ENCODE results near the gene FAM167B. TPM values are rescaled to one million over a fixed set of nuclear protein-coding genes. Genes with fewer than 3 reads are reported as not detected.

Gene FAM167B
- total and polyA plus RNA-seq, 4 donors: 2.6 to 30.5 (median 5.7) TPM

- WGBS, 2 donors: 10 to 18% methylated on average over 13 of the region's 13 CpGs
- Histone ChIP-seq H3K36me3 (ENCODE audit: control insufficient read depth in 4 of 4, insufficient read depth in 4 of 4, low read length in 4 of 4) (peaks cover 4 to 36% (median 23%) of the 10 kb centered on the region in 4 donors), H3K4me3 (peak overlapping the region; percentile 83), H3K27me3 (ENCODE audit: control insufficient read depth in 3 of 3, insufficient read depth in 3 of 3, low read length in 2 of 3) (no peaks in the 10 kb centered on the region), H3K27ac (ENCODE audit: low read depth in 1 of 2, low read length in 1 of 2) (peak overlapping the region; percentile 93 to 94), H3K9ac (ENCODE audit: insufficient read depth in 1 of 2, low read length in 2 of 2) (peak overlapping the region; percentile 46 to 64), H3K9me3 (ENCODE audit: control insufficient read depth in 4 of 4, insufficient read depth in 3 of 4, low read length in 3 of 4) (no peaks in the 10 kb centered on the region), H3K4me1 (ENCODE audit: control insufficient read depth in 5 of 5, insufficient read depth in 5 of 5, low read length in 5 of 5) (peaks cover 6 to 20% (median 12%) of the 10 kb centered on the region in 5 donors)
- DNase-seq: no peak
- TF ChIP-seq, protein P1, sequence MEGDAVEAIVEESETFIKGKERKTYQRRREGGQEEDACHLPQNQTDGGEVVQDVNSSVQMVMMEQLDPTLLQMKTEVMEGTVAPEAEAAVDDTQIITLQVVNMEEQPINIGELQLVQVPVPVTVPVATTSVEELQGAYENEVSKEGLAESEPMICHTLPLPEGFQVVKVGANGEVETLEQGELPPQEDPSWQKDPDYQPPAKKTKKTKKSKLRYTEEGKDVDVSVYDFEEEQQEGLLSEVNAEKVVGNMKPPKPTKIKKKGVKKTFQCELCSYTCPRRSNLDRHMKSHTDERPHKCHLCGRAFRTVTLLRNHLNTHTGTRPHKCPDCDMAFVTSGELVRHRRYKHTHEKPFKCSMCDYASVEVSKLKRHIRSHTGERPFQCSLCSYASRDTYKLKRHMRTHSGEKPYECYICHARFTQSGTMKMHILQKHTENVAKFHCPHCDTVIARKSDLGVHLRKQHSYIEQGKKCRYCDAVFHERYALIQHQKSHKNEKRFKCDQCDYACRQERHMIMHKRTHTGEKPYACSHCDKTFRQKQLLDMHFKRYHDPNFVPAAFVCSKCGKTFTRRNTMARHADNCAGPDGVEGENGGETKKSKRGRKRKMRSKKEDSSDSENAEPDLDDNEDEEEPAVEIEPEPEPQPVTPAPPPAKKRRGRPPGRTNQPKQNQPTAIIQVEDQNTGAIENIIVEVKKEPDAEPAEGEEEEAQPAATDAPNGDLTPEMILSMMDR (IDR thresholded peaks at IDR 0.05; ENCODE audit: control extremely low read depth, extremely low read depth): no peak
- ATAC-seq (ENCODE audit: insufficient read depth, low FRiP score): no peak
Observed at GRCh38 chr1:32221581-32221979, 25.4 kb upstream of the FAM167B start.

DNA sequence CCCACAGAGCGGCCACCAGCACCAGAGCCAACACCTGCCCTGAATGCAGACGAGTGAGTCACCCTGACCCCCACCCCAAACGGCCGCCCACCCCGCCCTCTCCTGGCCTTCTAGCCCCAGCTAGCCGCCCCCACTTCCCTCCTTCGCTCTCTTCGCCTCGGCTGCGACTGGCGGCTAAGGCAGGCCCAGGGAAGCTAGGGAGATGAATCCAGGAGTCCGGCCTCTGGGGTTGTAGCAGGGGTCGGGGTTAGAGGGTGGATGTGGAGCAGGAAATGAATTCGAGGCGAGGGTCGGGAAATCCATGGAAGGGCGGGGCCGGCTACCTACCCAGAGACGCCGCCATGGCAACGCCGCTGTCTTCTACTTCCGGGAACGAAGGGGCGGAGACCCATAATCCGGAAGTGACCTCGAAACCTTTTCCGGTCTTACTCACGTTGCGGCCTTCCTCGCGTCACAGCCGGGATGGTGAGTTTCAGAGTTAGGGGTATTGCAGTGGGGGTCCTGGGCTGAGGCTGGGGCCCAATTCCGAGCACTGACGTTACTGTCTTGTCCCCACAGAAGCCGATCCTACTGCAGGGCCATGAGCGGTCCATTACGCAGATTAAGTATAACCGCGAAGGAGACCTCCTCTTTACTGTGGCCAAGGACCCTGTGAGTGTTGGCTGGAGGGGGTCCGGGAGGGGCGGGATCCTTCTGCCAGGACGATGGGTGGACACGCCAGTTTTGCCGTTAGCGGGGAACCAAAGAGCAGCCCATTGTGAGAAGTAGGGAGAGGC is 24.9 kb upstream of the FAM167B start, which contains the start of the genes EIF3I and TMEM234:
TSS of gene EIF3I (plus strand) at position 428 of the 776 bp plus-strand sequence. CDS start at position 463, 35 bp downstream.
TSS of gene TMEM234 (minus strand) at position 374 of the 776 bp plus-strand sequence. CDS start at position 343, 31 bp downstream.
- 0% methylated on average over 46 of the region's 46 CpGs for WGBS, 2 donors
- Histone ChIP-seq H3K36me3 (ENCODE audit: control insufficient read depth in 4 of 4, insufficient read depth in 4 of 4, low read length in 4 of 4) (peaks cover 4 to 32% (median 20%) of the 10 kb centered on the region in 4 donors), H3K4me1 (ENCODE audit: control insufficient read depth in 5 of 5, insufficient read depth in 5 of 5, low read length in 5 of 5) (peaks cover 6 to 20% (median 12%) of the 10 kb centered on the region in 5 donors), H3K27ac (ENCODE audit: low read depth in 1 of 2, low read length in 1 of 2) (peak within 1 kb of the TSS; percentile 93 to 94), H3K9me3 (ENCODE audit: control insufficient read depth in 4 of 4, insufficient read depth in 3 of 4, low read length in 3 of 4) (no peaks in the 10 kb centered on the region), H3K4me3 (peak within 1 kb of the TSS; percentile 83), H3K27me3 (ENCODE audit: control insufficient read depth in 3 of 3, insufficient read depth in 3 of 3, low read length in 2 of 3) (no peaks in the 10 kb centered on the region), H3K9ac (ENCODE audit: insufficient read depth in 1 of 2, low read length in 2 of 2) (peak within 1 kb of the TSS; percentile 95 to 97)
- DNase-seq (peak; percentile 94 to 96 (median 96)), ATAC-seq (ENCODE audit: insufficient read depth, low FRiP score) (peak; percentile 92)
- TF ChIP-seq, protein P1 (IDR thresholded peaks at IDR 0.05; ENCODE audit: control extremely low read depth, extremely low read depth): no peak

DNA sequence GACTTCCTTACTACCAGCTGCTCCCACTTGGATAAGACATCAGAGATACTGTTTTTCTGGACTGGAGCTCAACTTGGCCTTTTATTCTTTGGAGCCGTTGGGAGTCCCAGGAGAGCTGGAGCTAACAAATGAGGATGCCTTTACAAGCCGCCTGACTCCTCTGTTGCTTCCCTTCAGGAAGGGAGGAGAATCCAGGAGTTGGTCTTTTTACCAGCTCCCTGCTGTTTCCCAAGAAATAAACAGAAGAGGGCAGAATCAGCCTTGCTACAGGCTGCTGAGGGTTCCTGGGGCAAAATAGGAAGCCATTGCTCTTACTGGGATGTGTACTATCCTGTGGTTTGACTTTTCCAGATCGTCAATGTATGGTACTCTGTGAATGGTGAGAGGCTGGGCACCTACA is 23.3 kb upstream of the FAM167B start:
- no peak overlapping the region for H3K4me3 ChIP-seq
- peaks cover 6 to 20% (median 12%) of the 10 kb centered on the region in 5 donors for H3K4me1 ChIP-seq (ENCODE audit: control insufficient read depth in 5 of 5, insufficient read depth in 5 of 5, low read length in 5 of 5)
- H3K9ac ChIP-seq (ENCODE audit: insufficient read depth in 1 of 2, low read length in 2 of 2): no peak overlapping the region
- H3K27ac ChIP-seq (ENCODE audit: low read depth in 1 of 2, low read length in 1 of 2): peak overlapping the region; percentile 3 to 42
- WGBS, 2 donors: 73 to 91% methylated on average over 3 of the region's 3 CpGs
- peaks cover 5 to 38% (median 25%) of the 10 kb centered on the region in 4 donors for H3K36me3 ChIP-seq (ENCODE audit: control insufficient read depth in 4 of 4, insufficient read depth in 4 of 4, low read length in 4 of 4)
- DNase-seq: no peak
- TF ChIP-seq, protein P1 (IDR thresholded peaks at IDR 0.05; ENCODE audit: control extremely low read depth, extremely low read depth): no peak
- no peaks in the 10 kb centered on the region for H3K9me3 ChIP-seq (ENCODE audit: control insufficient read depth in 4 of 4, insufficient read depth in 3 of 4, low read length in 3 of 4)
- H3K27me3 ChIP-seq (ENCODE audit: control insufficient read depth in 3 of 3, insufficient read depth in 3 of 3, low read length in 2 of 3): no peaks in the 10 kb centered on the region
- ATAC-seq (ENCODE audit: insufficient read depth, low FRiP score): no peak

Measured in lung (tissue), 12 donors.